GM18526 (cell line): ENCODE measurements around the gene ARID5A.
A peak's percentile ranks its signal among the peaks of the same experiment; 100 is the strongest.

Experiments
- POLR2A ChIP-seq: IDR thresholded peaks from 3 replicates; pipeline ENCODE4 v1.6.1; 2011; ENCODE audit not compliant: insufficient read length; ENCODE audit errors: extremely low read depth

The ARID5A gene

DNA sequence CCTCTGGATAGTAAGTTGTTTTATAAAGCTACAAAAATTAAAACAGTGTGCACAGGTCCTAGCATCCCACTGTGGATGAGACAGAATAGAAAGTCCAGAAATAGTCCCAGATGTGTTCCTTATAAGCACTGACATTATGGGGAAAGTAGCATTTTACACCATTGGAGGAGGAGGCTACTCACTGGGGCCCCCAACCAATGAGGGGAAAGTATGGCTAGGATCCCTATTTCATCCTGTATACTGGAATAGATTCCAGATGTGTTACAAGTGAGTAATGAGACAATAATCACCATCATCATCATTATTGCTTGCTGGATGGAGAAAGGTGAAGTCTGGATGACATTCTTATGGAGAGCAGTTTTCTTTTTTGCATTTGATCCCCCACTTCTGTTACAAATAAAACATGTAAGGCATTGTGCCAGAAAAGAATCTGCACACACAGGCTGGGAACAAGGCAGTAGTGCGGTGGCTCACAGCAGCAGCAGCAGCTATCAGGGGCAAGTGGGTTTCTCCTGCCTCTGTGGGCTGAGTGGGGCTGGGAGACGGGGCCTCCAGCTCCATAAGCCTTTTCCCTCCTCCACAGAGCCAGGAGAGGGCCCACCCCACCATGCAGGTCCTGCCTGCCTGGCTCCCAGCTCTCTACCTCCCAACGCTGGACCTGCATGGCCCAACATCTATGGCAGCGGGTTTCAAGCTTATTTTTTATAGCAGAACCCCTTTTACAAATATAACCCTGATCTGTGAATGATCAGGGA is 5.0 kb downstream of the ARID5A start:
- TF ChIP-seq POLR2A: no peak

GRCh38 chr2:96542357-96542977 is 5.9 kb downstream of the ARID5A start:
- TF ChIP-seq POLR2A: no peak

GRCh38 chr2:96546321-96546720 is 9.8 kb downstream of the ARID5A start:
- no peak for TF ChIP-seq POLR2A

DNA sequence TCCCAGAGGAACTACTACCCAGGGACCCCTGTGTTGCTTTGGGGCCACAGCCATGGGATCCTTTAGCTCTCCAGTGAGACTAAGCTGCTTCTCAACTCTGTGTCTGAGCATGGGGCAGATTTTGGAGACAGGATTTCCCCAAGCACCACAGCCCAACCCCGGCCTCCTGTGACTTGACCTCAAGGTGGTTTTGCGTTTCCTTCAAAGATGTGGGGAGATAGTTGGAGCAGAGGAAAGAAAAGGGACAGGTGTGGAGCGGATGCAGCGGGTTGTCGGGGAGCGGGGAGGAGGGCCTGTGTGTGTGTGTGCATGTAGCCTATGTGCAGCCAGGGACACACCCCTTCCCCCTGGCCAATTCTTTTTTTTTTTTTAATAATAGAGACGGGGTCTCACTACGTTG is 10.2 kb downstream of the ARID5A start:
- no peak for TF ChIP-seq POLR2A

- TF ChIP-seq POLR2A: no peak
These were observed 10.7 kb downstream of the ARID5A start for GRCh38 chr2:96547203-96547641.

GRCh38 chr2:96547731-96548171 is 11.2 kb downstream of the ARID5A start:
- no peak for TF ChIP-seq POLR2A

DNA sequence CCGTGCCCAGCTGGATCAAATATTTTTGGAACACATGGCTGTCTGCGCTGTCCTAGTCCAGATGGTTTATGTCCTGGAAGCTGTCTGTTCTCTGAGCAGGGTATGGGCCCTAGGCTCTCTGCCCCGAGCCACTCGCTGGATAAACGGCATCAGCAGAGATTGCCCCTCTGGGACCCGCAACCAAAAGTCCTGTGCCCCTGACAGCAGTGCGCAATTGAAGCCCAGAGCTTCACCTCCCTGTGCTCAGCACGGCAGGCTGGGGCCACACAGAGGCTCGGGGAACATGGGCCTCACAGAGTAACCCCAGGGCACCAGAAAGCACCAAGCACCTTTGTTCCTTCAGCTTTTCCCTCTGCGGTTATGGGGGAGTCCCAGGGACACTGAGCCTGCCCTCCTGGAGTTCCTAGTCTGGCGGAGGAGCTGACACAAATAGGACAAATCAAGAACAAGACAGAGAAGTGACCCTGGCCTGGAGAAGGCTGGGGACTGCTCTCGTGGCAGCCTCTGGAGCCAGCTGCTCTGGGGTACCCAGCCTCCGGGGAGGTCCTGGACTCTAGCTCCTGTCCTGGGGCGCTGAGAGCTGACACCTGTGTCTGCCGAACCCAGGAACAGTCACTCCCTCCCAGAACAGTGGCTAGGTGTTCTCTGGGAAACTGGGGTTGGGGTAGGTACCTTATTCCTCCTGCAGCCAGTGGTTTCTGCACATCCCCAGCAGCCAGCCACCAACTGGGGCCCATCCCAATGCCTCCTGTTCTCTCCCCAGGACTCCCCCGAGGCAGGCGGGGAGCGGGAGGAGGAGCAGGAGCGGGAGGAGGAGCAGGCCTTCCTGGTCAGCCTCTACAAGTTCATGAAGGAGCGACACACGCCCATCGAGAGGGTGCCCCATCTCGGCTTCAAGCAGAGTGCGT is 12.3 kb downstream of the ARID5A start:
- no peak for TF ChIP-seq POLR2A

DNA sequence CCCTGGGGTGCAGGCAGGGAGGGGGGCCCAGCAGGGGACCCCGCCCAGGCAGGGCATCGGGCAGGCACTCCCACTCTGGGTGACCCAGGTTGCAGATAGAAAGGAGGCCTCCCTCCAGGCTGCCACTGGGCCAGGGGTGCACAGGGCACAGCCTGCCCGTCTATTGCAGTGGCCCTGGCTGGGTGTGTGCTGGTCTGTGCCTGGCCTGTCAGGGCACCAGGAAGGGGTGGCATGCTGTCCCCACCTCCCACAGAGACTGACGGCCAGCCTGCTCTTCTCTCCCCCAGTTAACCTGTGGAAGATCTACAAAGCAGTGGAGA is 12.9 kb downstream of the ARID5A start:
- TF ChIP-seq POLR2A: no peak

DNA sequence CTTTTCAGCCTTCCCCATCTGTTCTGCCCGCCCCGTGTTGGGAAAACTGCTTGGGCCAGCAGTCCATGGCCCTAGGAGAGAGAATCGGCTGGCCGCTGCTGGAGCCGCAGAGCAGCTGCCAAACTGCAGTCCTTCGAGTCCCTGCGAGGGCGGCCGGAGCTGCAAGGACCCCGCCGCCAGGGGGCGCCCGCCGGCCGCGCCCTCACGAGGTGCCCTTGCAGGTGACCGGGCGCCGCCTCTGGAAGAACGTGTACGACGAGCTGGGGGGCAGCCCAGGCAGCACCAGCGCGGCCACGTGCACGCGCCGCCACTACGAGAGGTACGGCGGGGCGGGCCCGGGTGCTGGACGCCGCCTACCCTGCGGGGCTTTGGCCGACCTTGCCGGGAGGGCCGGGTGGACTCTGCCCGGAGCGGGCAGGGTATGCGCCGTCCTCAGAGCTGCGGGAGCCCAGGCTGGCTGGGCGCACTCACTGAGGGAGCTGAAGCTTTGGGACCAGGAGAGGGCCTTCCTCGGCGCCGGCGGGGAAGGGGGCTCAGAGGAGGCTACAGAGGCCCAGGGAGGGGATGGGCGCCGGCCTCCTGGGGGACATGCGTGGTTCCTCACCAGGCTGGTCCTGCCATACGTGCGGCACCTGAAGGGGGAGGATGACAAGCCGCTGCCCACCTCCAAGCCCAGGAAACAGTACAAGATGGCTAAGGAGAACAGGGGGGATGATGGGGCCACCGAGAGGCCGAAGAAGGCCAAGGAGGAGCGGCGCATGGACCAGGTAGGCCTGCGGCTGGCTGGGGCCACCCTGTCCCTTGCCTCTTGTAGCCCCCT is 13.6 kb downstream of the ARID5A start:
- TF ChIP-seq POLR2A: no peak

DNA sequence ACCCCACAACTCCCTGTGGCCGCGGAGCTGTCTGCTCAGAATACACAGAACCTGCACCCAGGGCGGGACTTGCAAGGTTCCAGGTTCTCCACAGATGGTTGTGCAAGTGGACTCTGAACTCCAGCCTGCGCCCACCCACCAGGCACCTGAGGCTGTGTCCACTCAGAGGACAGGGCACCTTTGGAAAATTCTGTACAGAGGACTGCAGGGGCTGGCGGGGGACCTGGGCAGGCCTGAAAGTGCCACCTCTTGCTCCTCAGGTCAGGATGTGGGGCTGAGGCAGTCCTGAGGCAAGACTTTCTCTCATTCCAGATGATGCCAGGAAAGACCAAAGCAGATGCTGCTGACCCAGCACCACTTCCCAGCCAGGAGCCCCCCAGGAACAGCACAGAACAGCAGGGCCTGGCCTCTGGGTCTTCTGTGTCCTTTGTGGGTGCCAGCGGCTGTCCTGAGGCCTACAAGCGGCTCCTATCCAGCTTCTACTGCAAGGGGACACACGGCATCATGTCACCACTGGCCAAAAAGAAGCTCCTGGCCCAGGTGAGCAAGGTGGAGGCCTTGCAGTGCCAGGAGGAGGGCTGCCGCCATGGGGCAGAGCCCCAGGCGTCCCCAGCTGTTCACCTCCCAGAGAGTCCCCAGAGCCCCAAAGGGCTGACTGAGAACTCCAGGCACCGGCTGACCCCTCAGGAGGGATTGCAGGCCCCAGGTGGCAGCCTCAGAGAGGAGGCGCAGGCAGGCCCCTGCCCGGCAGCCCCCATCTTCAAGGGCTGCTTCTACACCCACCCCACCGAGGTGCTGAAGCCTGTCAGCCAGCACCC is 14.4 kb downstream of the ARID5A start:
- TF ChIP-seq POLR2A: no peak

DNA sequence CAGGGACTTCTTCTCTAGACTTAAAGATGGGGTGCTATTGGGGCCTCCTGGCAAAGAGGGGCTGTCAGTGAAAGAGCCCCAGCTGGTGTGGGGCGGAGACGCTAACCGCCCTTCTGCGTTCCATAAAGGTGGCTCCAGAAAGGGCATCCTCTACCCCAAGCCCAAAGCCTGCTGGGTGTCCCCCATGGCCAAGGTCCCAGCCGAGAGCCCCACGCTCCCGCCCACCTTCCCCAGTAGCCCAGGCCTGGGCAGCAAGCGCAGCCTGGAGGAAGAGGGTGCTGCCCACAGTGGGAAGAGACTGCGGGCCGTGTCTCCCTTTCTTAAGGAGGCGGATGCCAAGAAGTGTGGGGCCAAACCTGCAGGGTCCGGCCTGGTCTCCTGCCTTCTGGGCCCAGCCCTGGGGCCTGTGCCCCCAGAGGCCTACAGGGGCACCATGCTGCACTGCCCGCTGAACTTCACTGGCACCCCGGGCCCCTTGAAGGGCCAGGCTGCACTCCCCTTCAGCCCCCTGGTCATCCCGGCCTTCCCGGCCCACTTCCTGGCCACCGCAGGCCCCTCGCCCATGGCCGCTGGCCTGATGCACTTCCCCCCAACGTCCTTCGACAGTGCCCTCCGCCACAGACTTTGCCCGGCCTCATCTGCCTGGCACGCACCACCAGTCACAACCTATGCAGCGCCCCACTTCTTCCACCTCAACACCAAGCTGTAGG is 15.2 kb downstream of the ARID5A start:
- TF ChIP-seq POLR2A: no peak

DNA sequence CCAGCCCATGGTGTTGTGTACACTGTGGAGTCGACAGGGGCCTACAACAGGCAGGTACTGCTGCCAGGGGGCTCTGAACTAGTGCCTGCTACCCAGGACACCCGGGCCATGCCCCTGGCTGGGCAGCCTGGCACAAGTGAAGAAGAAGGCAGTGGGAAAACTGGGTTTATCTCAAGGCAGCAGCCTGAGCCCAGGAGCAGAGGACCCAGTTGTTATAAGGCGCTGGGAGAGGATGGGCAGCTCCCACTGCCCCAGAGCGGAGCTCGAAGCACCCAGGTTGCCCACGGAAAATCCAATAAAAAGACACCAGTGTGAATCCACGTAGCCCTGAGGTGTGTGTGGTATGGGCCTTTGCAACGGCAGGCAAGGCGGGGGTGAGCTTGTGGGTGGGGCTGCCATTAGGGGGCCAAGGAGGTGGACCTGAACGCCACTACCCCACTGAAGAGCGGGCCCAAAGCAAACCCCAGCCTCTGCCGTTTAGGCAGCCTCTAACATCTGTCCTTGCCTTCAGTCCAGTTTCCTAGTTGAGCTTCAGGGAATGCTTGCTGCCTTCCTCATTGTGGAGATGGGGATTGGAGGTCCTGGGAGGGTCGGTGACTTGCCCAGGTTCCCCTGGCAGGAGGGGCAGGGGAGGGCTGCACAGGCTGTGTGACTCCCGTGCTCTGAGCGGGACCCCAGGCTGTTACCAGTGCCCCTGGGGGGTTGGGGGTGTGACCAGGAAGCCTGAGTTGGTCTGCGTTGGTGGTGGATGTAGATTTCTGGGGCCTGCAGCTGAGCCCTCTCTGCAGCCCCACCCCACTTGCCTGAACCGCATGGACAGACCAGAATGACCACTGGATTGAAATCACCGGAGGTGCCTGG is 16.0 kb downstream of the ARID5A start:
- peak; percentile 31 for TF ChIP-seq POLR2A
